ENCODE data around the gene CAB39.

The CAB39 gene

GRCh38 chr2:230823264-230823964 is 110.8 kb downstream of the CAB39 start:
- DNase-seq: no peak

GRCh38 chr2:230824406-230824978 is 111.8 kb downstream of the CAB39 start:
- peak; percentile 43 for DNase-seq

GRCh38 chr2:230825354-230825753 is 112.7 kb downstream of the CAB39 start:
- DNase-seq: no peak

GRCh38 chr2:230827774-230828271 is 115.2 kb downstream of the CAB39 start:
- DNase-seq: no peak

GRCh38 chr2:230828272-230828961 is 115.8 kb downstream of the CAB39 start:
- DNase-seq: no peak

GRCh38 chr2:230829293-230829692 is 116.7 kb downstream of the CAB39 start:
- no peak for DNase-seq

- no peak for DNase-seq
These were observed 117.3 kb downstream of the CAB39 start for GRCh38 chr2:230829959-230830358.

GRCh38 chr2:230830428-230830827 is 117.8 kb downstream of the CAB39 start:
- no peak for DNase-seq

GRCh38 chr2:230840301-230840700 is 127.7 kb downstream of the CAB39 start:
- DNase-seq: no peak

- no peak for DNase-seq
These were observed 129.8 kb downstream of the CAB39 start for GRCh38 chr2:230842473-230842872.

GRCh38 chr2:230843132-230843531 is 130.5 kb downstream of the CAB39 start:
- no peak for DNase-seq

- no peak for DNase-seq
These were observed 133.7 kb downstream of the CAB39 start for GRCh38 chr2:230846360-230846759.

GRCh38 chr2:230847883-230848388 is 135.3 kb downstream of the CAB39 start:
- DNase-seq: peak; percentile 79

GRCh38 chr2:230849633-230850357 is 137.2 kb downstream of the CAB39 start:
- no peak for DNase-seq

- no peak for DNase-seq
These were observed 137.7 kb downstream of the CAB39 start for GRCh38 chr2:230850358-230850658.

GRCh38 chr2:230852113-230852512 is 139.5 kb downstream of the CAB39 start:
- no peak for DNase-seq

GRCh38 chr2:230861552-230862255 is 149.1 kb downstream of the CAB39 start:
- DNase-seq: no peak

- no peak for DNase-seq
These were observed 149.7 kb downstream of the CAB39 start for GRCh38 chr2:230862292-230862691.

- DNase-seq: no peak
These were observed 150.4 kb downstream of the CAB39 start for GRCh38 chr2:230863031-230863430.

- no peak for DNase-seq
These were observed 150.9 kb downstream of the CAB39 start for GRCh38 chr2:230863442-230864121.

- DNase-seq: no peak
These were observed 151.5 kb downstream of the CAB39 start for GRCh38 chr2:230864122-230864604.

All from NCI-H226 (cell line).